Ovary (tissue), 9 donors: ENCODE results near the gene DCUN1D4. TPM values are rescaled to one million over a fixed set of nuclear protein-coding genes. Genes with fewer than 3 reads are reported as not detected.
"Not testable (repeated sequence)": the region's sequence is repeated elsewhere in the genome, so short reads cannot be mapped to it uniquely, and the experiment has no call there.

ENCODE experiments used
- DNase-seq, 5 donors: peaks; one replicate each; pipeline ENCODE4 v3.0.0-alpha.2; 2019 to 2020
- H3K27ac ChIP-seq, 2 donors: fragments of 200-600 bp; one replicate each; pipeline versions ENCODE4 v1.5.1 to v1.8.0; 2019 to 2022
- H3K27me3 ChIP-seq: fragments of 200-600 bp; one replicate; pipeline ENCODE4 v1.8.0; 2022
- H3K36me3 ChIP-seq: fragments of 200-600 bp; sonication (generic); one replicate; pipeline ENCODE4 v1.5.1; 2019
- H3K4me1 ChIP-seq: one replicate; pipeline ENCODE4 v1.8.1; 2013; ENCODE audit warnings: mild to moderate bottlenecking, moderate library complexity; ENCODE audit not compliant: insufficient read depth
- H3K4me3 ChIP-seq: fragments of 200-600 bp; sonication (generic); one replicate; pipeline ENCODE4 v1.5.1; 2017
- H3K9me3 ChIP-seq, 2 donors: fragments of 200-600 bp in 1 of 2; sonication (generic) in 1 of 2; one replicate each; pipeline versions ENCODE4 v1.5.1 to v1.8.1; 2013 to 2019; ENCODE audit warnings: mild to moderate bottlenecking in 1 of 2, moderate library complexity in 1 of 2
- CTCF ChIP-seq, 3 donors: fragments of 450-650 bp in 2 of 3; fragments of 200-600 bp in 1 of 3; IDR thresholded peaks; one replicate each; pipeline versions ENCODE4 v1.5.1 to v1.8.0; 2016 to 2022; ENCODE audit warnings: antibody characterized with exemption in 3 of 3, mild to moderate bottlenecking in 1 of 3
- EP300 ChIP-seq: sonication (generic); formaldehyde crosslinking; IDR thresholded peaks from one replicate; pipeline ENCODE4 v1.6.1; 2017; ENCODE audit warnings: antibody characterized with exemption
- POLR2A ChIP-seq: fragments of 450-650 bp; IDR thresholded peaks from one replicate; pipeline ENCODE4 v1.6.1; 2017; ENCODE audit warnings: antibody characterized with exemption, mild to moderate bottlenecking, moderate library complexity
- WGBS, 3 donors: extraction: QIAGEN DNeasy Blood & Tissue Kit in 1 of 3; methylation state at CpG; one replicate each; pipeline versions ENCODE4 v1.1.5 to v1.1.7; 2013 to 2017; 5-methylcytosine and 5-hydroxymethylcytosine counted together
- intact Hi-C, 4 donors: fragments of 100-400 bp; cut with DNase I; formaldehyde crosslinking; loops; one replicate each; pipeline versions ENCODE4 v1.11.0 to v1.15.1; 2022 to 2023
- polyA plus RNA-seq, 2 donors: library from polyadenylated mRNA; stranded (reverse); fragments of 200-250 nt in 1 of 2; fragments of 350-450 nt in 1 of 2; fragmentation: Illumina TruSeq in 1 of 2; extraction: RNeasy Lipid Tissue Mini Kit (QIAGEN cat#74804) in 1 of 2; gene quantifications; one replicate each; pipeline ENCODE4 v1.2.3, GENCODE V29; 2013 to 2014
- total RNA-seq, 7 donors: library from RNA; depleted of rRNA in 2 of 7; stranded (reverse); fragments of >200 nt in 2 of 7; fragmentation: NEBNext Ultra II Directional in 3 of 7; extraction: Animal tissue kit (Norgen Biotek cat#: 25700) in 3 of 7; gene quantifications; one replicate each; pipeline versions ENCODE4 v1.1.0 to v1.2.4, GENCODE V29; 2016 to 2023
- donor health status: DM: no; HTN: no; CAD: no; lungs with moderate emphysema.
- donor health status: DM: no; HTN: no; CAD: no.
- donor health status: Bipolar disorder and iron deficiency.
- donor health status: DM: yes; HTN: yes; CAD: no.
- donor health status: DM: no; HTN: no; CAD: no.
- donor health status: DM: yes; HTN: yes; CAD: no.

The DCUN1D4 gene
- total and polyA plus RNA-seq, 9 donors, result 20.7 to 102 (median 71.8) TPM

- intact Hi-C loops, result no loop called here
- 94 to 95% (median 94%) methylated on average over 9 of the region's 9 CpGs for WGBS, 3 donors
Measured at GRCh38 chr4:51880016-51880915, 37.3 kb downstream of the DCUN1D4 start.

GRCh38 chr4:51884055-51884454 is 41.1 kb downstream of the DCUN1D4 start:
- Histone ChIP-seq H3K4me1 (no peaks in the 10 kb centered on the region), H3K9me3 (no peaks in the 10 kb centered on the region), H3K27ac (no peak overlapping the region), H3K27me3 (no peaks in the 10 kb centered on the region), H3K36me3 (no peaks in the 10 kb centered on the region), H3K4me3 (no peak overlapping the region)
- no peak for DNase-seq
- intact Hi-C loops, result no loop called here
- no peak for TF ChIP-seq CTCF (IDR thresholded peaks at IDR 0.05)
- no peak for TF ChIP-seq EP300
- no peak for TF ChIP-seq POLR2A
- 69 to 74% (median 71%) methylated on average over 2 of the region's 2 CpGs for WGBS, 3 donors

More at GRCh38 chr4:51880016-51880915, 37.3 kb downstream of the DCUN1D4 start:
- H3K36me3 ChIP-seq, result no peaks in the 10 kb centered on the region
- no peak for TF ChIP-seq POLR2A
- no peak overlapping the region for H3K4me3 ChIP-seq
- H3K27ac ChIP-seq, result no peak overlapping the region
- no peaks in the 10 kb centered on the region for H3K9me3 ChIP-seq
- no peak for DNase-seq
- H3K4me1 ChIP-seq, result no peaks in the 10 kb centered on the region
- H3K27me3 ChIP-seq, result no peaks in the 10 kb centered on the region

- no peaks in the 10 kb centered on the region for H3K4me1 ChIP-seq
- DNase-seq, result no peak
- intact Hi-C loops, result no loop called here
- no peaks in the 10 kb centered on the region for H3K27me3 ChIP-seq
- no peaks in the 10 kb centered on the region for H3K9me3 ChIP-seq
- H3K27ac ChIP-seq, result no peak overlapping the region
- TF ChIP-seq EP300, result no peak
- TF ChIP-seq CTCF (IDR thresholded peaks at IDR 0.05), result no peak
- TF ChIP-seq POLR2A, result no peak
- H3K4me3 ChIP-seq, result no peak overlapping the region
- H3K36me3 ChIP-seq, result no peaks in the 10 kb centered on the region
- WGBS, 3 donors, result 94 to 98% (median 96%) methylated on average over 2 of the region's 2 CpGs
Measured at GRCh38 chr4:51884606-51885005, 41.7 kb downstream of the DCUN1D4 start.

- Histone ChIP-seq H3K36me3 (no peaks in the 10 kb centered on the region), H3K4me1 (no peaks in the 10 kb centered on the region), H3K27me3 (no peaks in the 10 kb centered on the region), H3K27ac (no peak overlapping the region), H3K9me3 (no peaks in the 10 kb centered on the region), H3K4me3 (no peak overlapping the region)
- DNase-seq, result no peak
- intact Hi-C loops, result no loop called here
- WGBS, 3 donors, result 77 to 82% (median 77%) methylated on average over 5 of the region's 5 CpGs
- no peak for TF ChIP-seq EP300
- no peak for TF ChIP-seq CTCF (IDR thresholded peaks at IDR 0.05)
- TF ChIP-seq POLR2A, result no peak
Measured at GRCh38 chr4:51885363-51885762, 42.4 kb downstream of the DCUN1D4 start.

GRCh38 chr4:51890760-51891159 is 47.8 kb downstream of the DCUN1D4 start:
- H3K4me1 ChIP-seq, result peaks cover 2% of the 10 kb centered on the region

GRCh38 chr4:51893402-51893801 is 50.4 kb downstream of the DCUN1D4 start:
- 94 to 96% (median 95%) methylated on average over 16 of the region's 16 CpGs for whole genome bisulfite sequencing, 3 donors
- not testable (repeated sequence) for DNase-seq, H3K36me3 ChIP-seq, H3K27ac ChIP-seq, H3K4me1 ChIP-seq, H3K27me3 ChIP-seq, H3K4me3 ChIP-seq, H3K9me3 ChIP-seq
- intact Hi-C loops, result loop anchor here in 2 of 4 donors (10.0 kb wide), 3 partner anchors 49 to 141 kb away; partner anchors contain the start of genes DCUN1D4 (in 1 of the 2), LRRC66 (in 1 of the 2) and SGCB (in 1 of the 2)

More at GRCh38 chr4:51890760-51891159, 47.8 kb downstream of the DCUN1D4 start:
- H3K27ac ChIP-seq, result no peak overlapping the region
- H3K36me3 ChIP-seq, result no peaks in the 10 kb centered on the region
- H3K9me3 ChIP-seq, result no peaks in the 10 kb centered on the region
- H3K27me3 ChIP-seq, result no peaks in the 10 kb centered on the region
- H3K4me3 ChIP-seq, result no peak overlapping the region
- TF ChIP-seq CTCF (IDR thresholded peaks at IDR 0.05) (no peak), POLR2A (no peak), EP300 (no peak)
- intact Hi-C loops, result loop anchor here in 2 of 4 donors (10.0 kb wide), 3 partner anchors 46 to 144 kb away; partner anchors contain the start of genes DCUN1D4 (in 1 of the 2), LRRC66 (in 1 of the 2) and SGCB (in 1 of the 2)
- 93 to 97% (median 94%) methylated on average over 1 of the region's 1 CpG for WGBS, 3 donors
- DNase-seq, result no peak
